ENCODE measurements around the gene SHCBP1L. TPM values are rescaled to one million over a fixed set of nuclear protein-coding genes. Genes with fewer than 3 reads are reported as not detected.

The SHCBP1L gene
- polyA plus RNA-seq, 4 donors, result not detected

- no peaks in the 10 kb centered on the region for H3K4me1 ChIP-seq (ENCODE audit: control insufficient read depth in 3 of 3, insufficient read depth in 2 of 3, low read depth in 1 of 3, low read length in 2 of 3)
- peaks cover 27 to 48% (median 29%) of the 10 kb centered on the region in 3 donors for H3K36me3 ChIP-seq (ENCODE audit: control insufficient read depth in 3 of 3, insufficient read depth in 2 of 3, low read depth in 1 of 3, low read length in 3 of 3)
- 69 to 84% (median 81%) methylated on average over 4 of the region's 4 CpGs for WGBS, 3 donors
- no peak overlapping the region for H3K4me3 ChIP-seq (ENCODE audit: low read depth in 1 of 3, low read length in 3 of 3)
- FAIRE-seq, result no peak
- no peaks in the 10 kb centered on the region for H3K9me3 ChIP-seq (ENCODE audit: control insufficient read depth in 2 of 2, insufficient read depth in 1 of 2, low read depth in 1 of 2, low read length in 1 of 2)
- no peak overlapping the region for H3K27ac ChIP-seq (ENCODE audit: low read depth in 1 of 3, low read length in 2 of 3)
- DNase-seq, result no peak
- H3K27me3 ChIP-seq (ENCODE audit: control insufficient read depth in 3 of 3, insufficient read depth in 3 of 3, low read length in 3 of 3), result no peaks in the 10 kb centered on the region
Measured at GRCh38 chr1:182855911-182856310, 97.1 kb downstream of the SHCBP1L start.

GRCh38 chr1:182851825-182852224 is 101.1 kb downstream of the SHCBP1L start:
- Histone ChIP-seq H3K27me3 (ENCODE audit: control insufficient read depth in 3 of 3, insufficient read depth in 3 of 3, low read length in 3 of 3) (no peaks in the 10 kb centered on the region), H3K36me3 (ENCODE audit: control insufficient read depth in 3 of 3, insufficient read depth in 2 of 3, low read depth in 1 of 3, low read length in 3 of 3) (peaks cover 16 to 35% (median 28%) of the 10 kb centered on the region in 3 donors), H3K4me3 (ENCODE audit: low read depth in 1 of 3, low read length in 3 of 3) (no peak overlapping the region), H3K9me3 (ENCODE audit: control insufficient read depth in 2 of 2, insufficient read depth in 1 of 2, low read depth in 1 of 2, low read length in 1 of 2) (no peaks in the 10 kb centered on the region), H3K4me1 (ENCODE audit: control insufficient read depth in 3 of 3, insufficient read depth in 2 of 3, low read depth in 1 of 3, low read length in 2 of 3) (no peaks in the 10 kb centered on the region), H3K27ac (ENCODE audit: low read depth in 1 of 3, low read length in 2 of 3) (no peak overlapping the region)
- DNase-seq (no peak), FAIRE-seq (no peak)
- WGBS, 3 donors, result 88 to 93% (median 91%) methylated on average over 1 of the region's 1 CpG

GRCh38 chr1:182850319-182850718 is 102.6 kb downstream of the SHCBP1L start:
- DNase-seq, result no peak
- FAIRE-seq, result no peak
- Histone ChIP-seq H3K27ac (ENCODE audit: low read depth in 1 of 3, low read length in 2 of 3) (no peak overlapping the region), H3K36me3 (ENCODE audit: control insufficient read depth in 3 of 3, insufficient read depth in 2 of 3, low read depth in 1 of 3, low read length in 3 of 3) (peaks cover 12 to 31% (median 31%) of the 10 kb centered on the region in 3 donors), H3K4me1 (ENCODE audit: control insufficient read depth in 3 of 3, insufficient read depth in 2 of 3, low read depth in 1 of 3, low read length in 2 of 3) (no peaks in the 10 kb centered on the region), H3K9me3 (ENCODE audit: control insufficient read depth in 2 of 2, insufficient read depth in 1 of 2, low read depth in 1 of 2, low read length in 1 of 2) (no peaks in the 10 kb centered on the region), H3K4me3 (ENCODE audit: low read depth in 1 of 3, low read length in 3 of 3) (no peak overlapping the region), H3K27me3 (ENCODE audit: control insufficient read depth in 3 of 3, insufficient read depth in 3 of 3, low read length in 3 of 3) (no peaks in the 10 kb centered on the region)
- 87 to 97% (median 96%) methylated on average over 4 of the region's 4 CpGs for WGBS, 3 donors

Other genes starting within 250 kb of the SHCBP1L start
- 10 to 100 TPM in 1 of 4 donors, 1 to 10 TPM in 3; 3.8 to 45.4 (median 4.9) TPM for gene NPL, start 163.4 kb downstream of the SHCBP1L start, polyA plus RNA-seq
- 100 to 1,000 TPM in 2 of 4 donors, 10 to 100 TPM in 2; 63.3 to 144 (median 84.6) TPM for gene DHX9, start 113.8 kb downstream of the SHCBP1L start, polyA plus RNA-seq
- 10 to 100 TPM in 2 of 4 donors, 1 to 10 TPM in 2; 2.5 to 84.5 (median 22.2) TPM for gene LAMC1, start 70.3 kb upstream of the SHCBP1L start, polyA plus RNA-seq
- gene LAMC2, start 233.1 kb upstream of the SHCBP1L start, polyA plus RNA-seq, result 10 to 100 TPM in 1 of 4 donors, 1 to 10 TPM in 3; 2.4 to 70.6 (median 6.2) TPM

Measured in small intestine (tissue), 7 donors.